IPS-18c (cell line): ENCODE measurements around the gene DRD4.

Source experiments
- H3K4me3 ChIP-seq: 2 replicates; pipeline ENCODE4 v1.7.0; 2013; ENCODE audit warnings: low read depth, mild to moderate bottlenecking, low read length, moderate library complexity; ENCODE audit not compliant: insufficient read depth
- H3K9me3 ChIP-seq: one replicate; pipeline ENCODE4 v1.6.1; 2013; ENCODE audit warnings: mild to moderate bottlenecking, low read length, moderate library complexity; ENCODE audit not compliant: control insufficient read depth, insufficient read depth

Gene DRD4

DNA sequence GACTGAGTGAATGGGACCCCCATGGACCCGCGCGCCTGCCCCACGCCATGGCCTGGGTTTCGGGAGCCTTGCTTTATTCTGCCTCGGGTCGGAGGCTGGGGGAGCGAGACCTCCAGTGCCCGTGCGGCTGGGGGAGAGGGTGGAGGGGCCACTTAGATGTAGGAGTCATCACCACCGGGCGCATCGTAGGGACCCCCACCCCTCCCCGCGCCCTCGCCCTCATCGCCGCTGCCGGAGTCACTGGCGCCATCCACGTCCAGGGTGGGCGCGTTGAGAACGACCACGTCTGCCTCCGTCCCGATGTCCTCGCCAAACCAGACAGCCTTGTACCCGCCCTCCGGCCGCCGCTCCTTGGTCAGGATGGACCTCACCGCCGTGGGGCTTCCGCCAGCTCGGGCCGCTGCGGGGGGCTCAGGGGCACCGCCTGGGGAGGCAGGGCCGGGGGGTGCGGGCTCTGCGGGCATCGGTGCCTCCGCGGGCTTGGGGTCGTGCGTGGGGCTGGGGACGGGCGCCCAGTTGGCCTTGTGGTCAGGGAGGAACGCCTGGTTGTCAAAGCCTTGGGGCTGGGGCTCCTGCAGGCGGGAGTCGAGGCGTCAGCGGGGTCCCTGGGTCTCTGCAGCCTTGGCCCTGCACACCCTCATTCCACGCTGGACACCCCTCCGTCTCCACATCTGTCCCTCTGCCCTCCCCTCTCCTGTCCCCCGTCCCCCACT is 19.7 kb upstream of the DRD4 start:
- H3K9me3 ChIP-seq, result no peaks in the 10 kb centered on the region
- H3K4me3 ChIP-seq, result no peak overlapping the region

DNA sequence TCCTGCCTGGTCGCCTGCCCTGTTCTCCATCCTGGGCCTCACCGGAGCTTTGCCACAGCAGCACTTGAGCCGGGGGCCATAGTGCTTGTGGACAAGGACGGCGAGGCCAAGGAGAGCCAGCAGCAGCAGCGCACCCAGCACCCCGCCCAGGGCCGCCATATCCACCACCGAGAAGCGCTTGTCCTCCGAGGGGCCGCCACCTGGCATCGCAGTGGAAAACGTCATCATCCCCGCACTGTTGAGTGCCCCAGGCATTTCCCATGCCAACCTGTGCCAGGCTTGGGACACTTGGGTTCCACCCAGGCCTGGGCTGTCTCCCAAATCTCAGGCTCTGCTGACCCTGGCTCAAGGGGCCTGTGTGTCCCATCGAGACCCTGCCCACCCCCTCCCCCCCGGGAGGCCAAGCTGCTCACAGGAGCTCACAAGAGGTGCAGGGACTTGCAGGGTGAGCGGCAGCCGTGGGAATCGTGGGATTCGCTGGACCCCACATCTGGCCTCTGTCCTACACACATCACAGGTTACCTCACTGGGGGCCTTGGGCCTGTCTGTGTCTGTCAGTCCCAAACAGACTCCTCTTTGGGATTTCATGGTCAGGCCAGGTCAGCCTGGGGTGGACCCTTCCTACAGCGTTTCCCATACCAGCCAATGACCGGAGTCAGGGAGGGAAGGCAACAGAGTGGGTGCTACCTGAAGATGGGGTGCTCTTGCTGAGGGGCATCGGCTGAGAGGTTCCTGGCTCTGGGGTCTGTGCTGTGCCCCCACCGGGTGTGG is 19.0 kb upstream of the DRD4 start:
- no peaks in the 10 kb centered on the region for H3K9me3 ChIP-seq
- H3K4me3 ChIP-seq, result no peak overlapping the region

DNA sequence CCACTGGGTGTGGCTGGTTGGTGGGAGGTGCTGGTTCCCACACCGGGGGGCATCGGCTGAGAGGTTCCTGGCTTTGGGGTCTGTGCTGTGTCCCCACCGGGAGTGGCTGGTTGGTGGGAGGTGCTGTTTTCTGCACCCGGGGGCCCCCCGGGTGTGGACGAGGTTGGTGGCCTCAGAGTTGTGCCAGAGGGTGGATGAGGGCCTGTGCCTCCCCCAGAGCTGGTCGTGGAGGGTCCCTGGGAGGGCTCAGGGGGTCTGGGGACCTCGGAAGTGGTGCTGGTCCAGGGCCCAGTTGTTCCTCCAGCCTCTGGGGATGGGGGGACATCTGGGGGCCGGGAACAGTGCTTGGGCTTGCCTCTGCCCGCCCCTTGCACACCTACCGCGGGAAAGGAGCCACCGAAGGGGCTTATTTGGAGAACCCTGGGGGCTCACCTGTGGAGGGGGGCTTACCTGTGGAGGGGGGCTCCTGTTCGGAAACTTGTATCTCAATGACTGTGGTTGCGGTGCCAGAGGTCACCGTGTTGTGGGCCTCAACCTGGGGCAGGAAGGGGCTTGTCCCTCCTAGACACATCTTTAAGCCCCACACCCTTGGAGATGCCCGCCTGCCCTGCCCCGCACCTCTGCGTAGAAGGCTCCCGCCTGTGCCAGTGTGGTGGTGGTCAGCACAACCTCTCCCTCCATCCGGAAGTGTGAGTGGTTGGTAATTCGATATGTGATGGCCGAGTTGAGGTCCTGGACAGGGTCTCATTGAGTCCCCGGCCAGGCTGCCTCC is 18.0 kb upstream of the DRD4 start:
- no peak overlapping the region for H3K4me3 ChIP-seq
- no peaks in the 10 kb centered on the region for H3K9me3 ChIP-seq

DNA sequence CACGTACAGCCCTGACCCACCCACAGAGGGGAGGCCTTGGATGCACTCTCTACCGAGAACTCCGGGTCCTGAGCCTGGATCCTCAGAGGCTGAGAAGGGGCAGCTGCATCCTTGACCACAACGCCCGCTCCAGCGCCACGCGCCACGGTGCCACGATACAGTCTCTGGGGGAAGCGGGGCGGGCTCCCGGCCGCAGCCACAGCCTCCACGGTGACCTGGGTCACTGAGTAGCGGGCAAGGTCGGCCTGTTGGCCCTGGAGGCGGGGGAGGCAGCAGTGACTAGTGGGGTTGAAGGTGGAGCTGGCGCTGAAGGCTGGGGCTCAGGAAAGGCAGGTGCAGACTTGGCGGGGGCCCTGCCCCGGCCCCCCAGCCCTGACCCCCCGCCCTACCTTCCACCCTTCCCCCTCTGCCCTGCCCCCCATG is 17.4 kb upstream of the DRD4 start:
- Histone ChIP-seq H3K4me3 (no peak overlapping the region), H3K9me3 (no peaks in the 10 kb centered on the region)

DNA sequence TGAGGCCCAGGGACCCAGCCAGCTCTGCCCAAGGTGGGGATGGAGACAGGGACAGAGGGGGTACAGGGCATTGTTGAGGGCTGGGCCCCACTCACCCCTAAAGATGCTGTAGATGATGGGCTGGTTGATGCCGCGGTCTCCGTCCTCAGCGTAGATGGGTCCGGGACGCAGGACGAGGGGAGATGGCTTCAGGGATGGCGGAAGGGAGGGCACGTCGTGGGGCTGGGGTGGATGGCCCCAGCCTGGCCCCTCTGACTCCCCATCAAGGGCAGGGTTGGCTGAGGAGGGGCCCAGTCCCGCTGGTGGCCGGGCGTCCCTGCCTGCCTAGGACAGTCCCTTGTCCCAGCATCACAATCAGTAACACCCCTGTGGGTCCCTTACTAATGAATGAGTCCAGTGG is 16.9 kb upstream of the DRD4 start:
- no peak overlapping the region for H3K4me3 ChIP-seq
- no peaks in the 10 kb centered on the region for H3K9me3 ChIP-seq

DNA sequence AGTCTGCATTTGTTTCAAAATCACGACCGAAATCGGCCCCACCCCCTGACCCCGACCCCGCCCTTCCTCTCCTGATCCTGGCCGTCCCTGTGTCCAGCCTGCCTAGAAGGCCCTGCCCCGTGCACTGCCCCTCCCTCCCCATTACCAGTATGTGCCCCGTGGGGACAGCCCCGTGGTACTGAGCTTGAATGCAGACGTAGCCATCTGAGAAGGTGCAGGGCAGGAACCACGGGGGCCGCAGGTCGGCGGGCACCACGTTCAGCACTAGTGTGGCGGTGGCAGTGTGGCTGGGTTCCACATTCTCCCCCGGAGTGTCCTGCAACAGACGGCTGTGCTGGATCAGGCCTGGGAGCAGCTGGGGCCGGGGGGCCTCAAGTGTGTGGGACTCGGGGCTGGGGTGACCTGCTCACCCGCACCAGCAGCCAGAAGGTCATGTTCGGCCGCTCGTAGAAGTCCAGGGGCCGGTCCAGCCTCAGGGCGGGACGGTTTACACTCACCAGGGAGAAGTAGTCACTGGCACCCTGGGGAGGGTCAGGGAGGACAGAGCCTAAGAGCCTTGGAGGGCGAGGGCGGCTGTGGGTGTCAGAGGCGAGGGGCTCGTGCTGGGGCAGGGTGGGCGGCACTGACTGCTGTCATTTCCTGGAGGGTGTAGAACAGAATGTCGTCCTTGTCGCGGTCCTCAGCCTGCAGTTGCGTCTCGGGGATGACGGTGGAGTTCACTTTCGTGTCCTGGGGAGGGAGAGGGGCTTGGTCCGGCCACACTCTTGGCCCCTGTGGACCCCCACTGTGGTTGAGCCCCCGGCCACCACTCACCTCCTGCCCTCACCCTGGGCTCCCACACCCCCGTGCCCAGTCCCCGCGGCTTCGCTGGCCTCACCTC is 15.9 kb upstream of the DRD4 start:
- H3K4me3 ChIP-seq, result no peak overlapping the region
- H3K9me3 ChIP-seq, result no peaks in the 10 kb centered on the region

DNA sequence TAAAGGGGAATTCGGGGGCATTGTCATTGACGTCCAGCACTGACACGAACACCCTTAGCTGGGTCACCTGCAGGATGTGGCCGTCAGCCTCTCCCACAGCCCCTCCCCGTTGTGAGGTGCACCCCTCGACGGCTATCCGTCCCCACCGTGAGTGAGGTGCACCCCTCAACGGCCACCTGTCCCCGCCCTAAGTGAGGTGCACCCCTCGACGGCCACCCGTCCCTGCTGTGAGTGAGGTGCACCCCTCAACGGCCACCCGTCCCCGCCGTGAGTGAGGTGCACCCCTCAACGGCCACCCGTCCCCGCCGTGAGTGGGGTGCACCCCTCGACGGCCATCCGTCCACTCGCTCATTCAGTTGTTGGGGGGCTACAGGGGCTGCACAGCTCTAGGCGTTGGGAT is 15.2 kb upstream of the DRD4 start:
- Histone ChIP-seq H3K4me3 (no peak overlapping the region), H3K9me3 (no peaks in the 10 kb centered on the region)

DNA sequence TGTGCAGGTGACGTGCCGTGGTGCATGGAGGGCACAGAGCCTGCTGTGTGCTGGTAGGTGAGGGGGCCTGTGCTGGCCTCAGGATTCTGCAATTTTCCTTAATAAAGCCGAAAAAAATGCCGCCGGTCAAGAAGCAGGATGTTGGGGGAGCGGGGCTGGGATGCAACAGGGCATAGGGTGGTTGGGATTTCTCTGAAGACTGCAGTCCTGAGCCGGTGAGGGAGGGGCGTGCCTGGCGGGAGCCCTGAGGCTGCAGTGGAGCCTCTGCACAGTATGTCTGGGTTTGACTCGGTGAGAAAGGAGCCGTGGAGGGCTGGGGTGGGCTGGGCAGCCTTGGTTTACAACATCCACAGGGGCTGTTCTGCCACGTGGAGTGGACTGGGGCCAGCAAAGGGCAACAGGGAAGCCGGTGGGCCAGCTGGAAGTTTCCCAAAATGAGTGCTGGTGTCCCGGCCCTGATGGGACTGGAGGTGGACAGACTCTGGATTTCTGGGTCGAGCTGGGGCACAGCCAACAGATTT is 13.7 kb upstream of the DRD4 start:
- Histone ChIP-seq H3K4me3 (no peak overlapping the region), H3K9me3 (no peaks in the 10 kb centered on the region)

DNA sequence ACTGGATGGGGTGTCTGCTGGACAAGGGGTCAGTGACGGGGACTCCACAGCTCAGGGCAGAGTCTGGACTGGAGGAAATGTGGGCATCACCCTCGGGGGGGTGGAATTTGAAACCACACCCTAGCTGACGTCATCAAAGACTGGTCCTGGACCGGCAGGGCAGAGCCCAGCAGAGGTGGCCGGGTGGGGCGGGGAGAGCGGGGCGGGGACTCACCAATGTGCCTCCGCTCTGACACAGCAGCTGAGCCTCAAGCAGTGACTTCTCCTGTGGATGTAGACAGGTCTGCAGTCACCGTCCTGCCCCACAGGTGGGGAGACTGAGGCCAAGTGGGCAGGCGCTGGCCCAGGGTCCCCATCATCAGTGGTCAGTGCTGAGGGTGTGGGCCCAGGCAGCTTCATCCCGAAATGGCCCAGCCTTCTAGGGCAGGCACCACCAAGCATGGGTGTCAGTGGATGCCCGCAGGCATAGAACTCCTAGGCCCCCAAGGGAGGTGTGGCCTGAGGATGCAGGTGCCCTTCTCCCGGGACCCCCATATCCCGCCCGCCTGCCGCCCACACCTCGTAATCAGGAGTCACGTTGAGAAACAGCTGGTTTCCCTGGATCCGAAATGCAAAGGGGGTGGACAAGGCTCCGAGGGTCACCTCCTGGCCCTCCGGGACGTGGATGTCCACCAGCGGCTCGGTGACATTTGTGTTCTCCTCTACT is 12.9 kb upstream of the DRD4 start:
- Histone ChIP-seq H3K4me3 (no peak overlapping the region), H3K9me3 (no peaks in the 10 kb centered on the region)

DNA sequence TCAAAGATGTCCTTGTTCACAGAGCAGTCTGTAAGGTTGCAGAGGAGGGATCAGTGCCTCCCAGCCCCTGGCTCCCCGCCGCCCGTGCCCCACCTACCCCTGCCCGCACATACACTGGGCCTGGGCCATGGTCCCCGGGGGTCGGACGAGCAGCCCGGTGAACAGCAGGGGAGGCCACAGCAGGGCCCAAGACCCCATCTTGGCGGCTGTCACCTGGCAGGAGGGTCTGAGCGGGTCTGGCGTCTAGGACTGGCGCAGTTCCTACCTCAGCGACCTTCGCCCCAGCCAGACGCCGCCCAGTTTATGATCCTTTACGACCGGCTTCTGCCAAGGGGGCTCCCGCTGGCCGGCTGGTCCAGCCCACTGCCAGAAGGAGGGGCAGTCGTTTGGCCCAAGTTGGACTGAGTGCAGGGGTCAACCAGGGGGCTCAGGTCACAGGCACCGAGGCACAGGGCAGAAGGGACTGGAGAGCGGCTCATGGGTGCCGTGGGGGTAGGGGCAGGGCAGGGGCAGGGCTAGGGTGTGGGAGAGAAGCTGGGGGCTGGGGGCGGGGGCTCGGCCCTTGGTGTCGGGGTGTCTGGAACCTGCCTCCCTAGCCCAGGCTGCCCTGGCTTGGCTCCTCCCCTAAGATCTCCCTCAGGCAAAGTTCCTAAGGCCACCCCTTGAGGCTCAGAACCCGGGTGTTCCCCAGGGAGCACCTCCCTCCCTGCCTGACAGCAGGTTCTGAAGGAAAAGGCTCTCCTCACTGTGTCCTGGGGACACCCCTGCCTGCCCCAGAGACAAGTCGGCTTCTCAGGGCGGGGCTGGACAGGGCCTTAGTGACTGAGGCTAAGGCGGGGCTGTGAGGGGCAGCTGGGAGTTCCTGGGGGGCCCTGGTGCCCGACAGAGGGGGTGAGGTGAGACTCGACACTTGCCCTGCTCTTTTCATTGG is 12.1 kb upstream of the DRD4 start, which contains the start of gene CDHR5:
CDHR5 (minus strand) TSS at position 251 of the 931 bp plus-strand sequence; CDS start at position 198, 53 bp downstream.
- H3K4me3 ChIP-seq, result no peak within 1 kb of the TSS
- H3K9me3 ChIP-seq, result no peaks in the 10 kb centered on the region

DNA sequence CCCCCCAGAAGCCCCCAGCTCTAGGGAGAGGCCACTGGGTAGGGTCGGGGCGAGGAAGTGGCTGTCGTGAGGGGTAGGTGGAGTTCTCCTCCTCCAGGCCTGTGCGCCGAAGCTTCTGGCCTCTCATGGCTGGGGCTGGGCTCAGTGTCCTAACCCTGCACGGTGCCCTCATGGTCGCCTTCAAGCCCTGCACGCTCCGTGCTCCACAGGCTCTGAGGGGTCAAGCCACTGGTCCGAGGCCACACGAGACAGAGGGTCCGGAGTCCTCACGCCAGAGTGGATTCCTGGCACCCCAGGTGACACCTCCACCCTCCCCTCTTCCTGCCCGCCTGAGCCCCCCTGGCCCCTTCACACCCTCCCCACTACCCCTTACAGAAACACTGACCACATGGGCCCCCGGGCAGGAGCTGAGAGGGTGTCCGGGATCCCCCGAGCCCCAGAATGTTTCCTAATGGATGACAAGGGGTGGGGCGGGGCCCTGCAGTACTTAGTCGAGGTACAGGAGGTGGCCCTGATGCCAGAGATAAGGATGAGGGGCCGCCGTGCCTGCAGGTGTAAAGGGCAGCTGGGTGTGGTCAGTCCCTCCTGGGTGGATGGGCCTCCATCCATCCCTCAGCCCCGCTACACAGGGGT is 11.3 kb upstream of the DRD4 start:
- no peak overlapping the region for H3K4me3 ChIP-seq
- H3K9me3 ChIP-seq, result no peaks in the 10 kb centered on the region

DNA sequence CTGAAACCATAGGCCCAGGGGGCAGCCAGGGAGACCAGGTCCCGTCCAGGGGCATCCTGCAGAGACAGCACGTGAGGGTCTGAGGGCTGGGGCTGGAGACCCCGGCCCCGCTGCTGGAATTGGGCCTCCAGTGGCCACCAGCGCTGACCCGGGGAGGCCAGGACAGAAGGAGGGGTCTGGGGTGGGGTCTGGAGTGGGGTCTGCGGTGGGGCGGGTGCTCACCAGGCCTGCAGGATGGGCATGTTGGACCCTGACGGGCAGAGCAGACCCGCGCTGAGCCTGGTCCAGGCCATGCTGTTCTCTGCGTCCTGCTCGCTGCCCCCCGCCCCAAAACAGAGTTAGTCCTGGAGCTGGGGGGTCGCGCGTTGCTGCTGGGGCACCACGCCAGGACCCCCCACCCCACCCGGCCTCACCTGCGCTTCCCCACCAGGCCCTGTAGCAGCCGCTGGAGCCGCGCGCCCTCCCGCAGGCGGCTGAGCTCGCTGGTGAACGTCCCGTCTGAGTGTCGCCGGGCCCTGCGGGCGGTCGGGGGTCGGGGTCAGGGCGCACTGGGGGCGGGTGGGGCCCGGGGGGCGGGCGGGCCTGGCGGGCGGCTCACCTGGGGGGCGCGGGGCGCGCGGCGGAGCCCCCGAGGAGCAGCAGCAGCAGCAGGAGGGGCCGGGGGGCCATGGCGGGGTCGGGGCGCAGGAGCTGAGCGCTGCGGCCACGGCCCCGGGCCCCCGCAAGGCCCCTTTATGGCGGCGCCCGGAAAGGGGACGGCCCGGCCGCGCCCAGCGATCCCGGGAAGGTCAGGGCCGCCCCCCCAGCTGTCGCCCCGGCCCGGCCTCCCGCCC is 10.4 kb upstream of the DRD4 start, which contains the start of gene SCT:
SCT (minus strand) TSS at position 707 of the 833 bp plus-strand sequence; CDS start at position 669, 38 bp downstream.
- Histone ChIP-seq H3K9me3 (no peaks in the 10 kb centered on the region), H3K4me3 (no peak within 1 kb of the TSS)

DNA sequence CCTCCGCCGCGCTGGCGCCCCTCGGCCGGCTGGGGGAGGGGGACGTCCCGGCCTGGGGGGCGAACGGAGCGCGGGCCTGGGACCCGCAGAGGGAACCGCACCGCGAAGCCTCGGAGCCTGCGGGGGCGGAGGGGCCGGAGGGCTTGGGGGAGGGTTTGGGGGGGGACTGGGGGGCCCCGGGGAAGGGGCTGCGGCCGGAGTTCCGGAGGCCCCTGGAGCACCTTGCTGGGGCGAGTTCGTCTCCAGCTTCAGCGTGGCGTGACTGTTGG is 9.8 kb upstream of the DRD4 start:
- no peak overlapping the region for H3K4me3 ChIP-seq

DNA sequence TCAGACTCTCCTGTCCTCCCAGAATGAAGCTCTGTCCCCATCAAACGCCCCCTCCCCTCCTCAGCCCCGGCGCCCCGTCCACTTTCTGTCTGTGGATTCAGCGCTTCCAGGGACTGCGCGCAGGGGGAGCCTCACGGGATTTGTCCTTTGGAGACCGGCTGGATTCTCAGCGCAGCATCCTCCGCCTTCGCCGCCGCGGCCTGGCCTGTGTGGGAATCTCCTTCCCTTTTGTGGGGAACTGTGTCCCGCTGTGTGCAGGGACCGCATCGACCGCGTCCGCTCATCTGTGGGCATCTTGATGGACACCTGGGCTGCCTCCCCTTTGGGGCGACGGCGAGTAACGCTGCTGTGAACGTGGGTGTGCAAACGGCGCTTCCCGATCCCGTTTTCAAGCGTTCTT is 9.0 kb upstream of the DRD4 start:
- no peaks in the 10 kb centered on the region for H3K9me3 ChIP-seq
- H3K4me3 ChIP-seq, result no peak overlapping the region

More for the DNA sequence above, 9.8 kb upstream of the DRD4 start:
- no peaks in the 10 kb centered on the region for H3K9me3 ChIP-seq
